HepG2 (cell line): ENCODE measurements around the gene TPM2. TPM values are rescaled to one million over a fixed set of nuclear protein-coding genes. Genes with fewer than 3 reads are reported as not detected.

ENCODE experiments used
- ATAC-seq: fragments of 200-7000 bp; cut with Tn5 transposase; 3 replicates; pipeline ENCODE4 v1.9.1; 2020; ENCODE audit warnings: mild to moderate bottlenecking, moderate library complexity
- BruUV-seq: library from RNA; stranded (reverse); fragments of 400-500 nt; replicated peaks from 2 replicates; lab custom pipeline; 2021; lab: Mats Ljungman, UMichigan
- CTCF ChIA-PET: fragments of 300-600 bp; formaldehyde crosslinking; extraction: SDS; loops from one replicate; lab custom pipeline; 2021; ENCODE audit warnings: low total read pairs, inconsistent platforms, low intra/inter-chr PET ratio; lab: Yijun Ruan, JAX
- POLR2A ChIA-PET: fragments of 350-600 bp; sonication (Branson Sonifier 250); formaldehyde crosslinking; loops from one replicate; lab custom pipeline; 2020; ENCODE audit warnings: antibody characterized with exemption, inconsistent platforms; lab: Yijun Ruan, JAX
- DNase-seq: peaks from one replicate; pipeline ENCODE4 v3.0.0-alpha.2; 2015; ENCODE audit warnings: low spot score
- FAIRE-seq: peaks from 3 replicates; lab custom pipeline; 2011; peaks lifted over from hg19 to GRCh38; lab: Jason Lieb, UNC
- H2AFZ ChIP-seq: one replicate; pipeline ENCODE4 v1.6.1; 2011; ENCODE audit warnings: low read length, inconsistent platforms
- H3K27ac ChIP-seq: fragments of 300-600 bp; 3 replicates; pipeline ENCODE4 v1.8.0; 2011; ENCODE audit warnings: mixed run types, mild to moderate bottlenecking, mixed read lengths, low read length, inconsistent platforms; ENCODE audit not compliant: insufficient read depth; ENCODE audit errors: extremely low read length
- H3K27me3 ChIP-seq, 2 experiments: fragments of 200-600 bp in 1 of 2; 2 replicates in 1 of 2; 3 replicates in 1 of 2; pipeline versions ENCODE4 v1.6.0 to v1.8.0; 2011; ENCODE audit warnings: low read length in 2 of 2, mild to moderate bottlenecking in 2 of 2, moderate library complexity in 2 of 2, inconsistent platforms in 1 of 2; ENCODE audit not compliant: insufficient read depth in 2 of 2, control insufficient read depth in 1 of 2
- H3K36me3 ChIP-seq, 2 experiments: fragments of 200-600 bp in 1 of 2; replicated peaks in 1 of 2; 2 replicates in 1 of 2; 3 replicates in 1 of 2; pipeline versions ENCODE4 v1.5.1 to v1.8.0; 2011; ENCODE audit warnings: low read length in 2 of 2, inconsistent platforms in 1 of 2; ENCODE audit not compliant: insufficient read depth in 2 of 2, control insufficient read depth in 1 of 2
- H3K4me1 ChIP-seq: 2 replicates; pipeline ENCODE4 v1.5.1; 2012; ENCODE audit warnings: low read length, inconsistent platforms; ENCODE audit not compliant: insufficient read depth
- H3K4me2 ChIP-seq: 2 replicates; pipeline ENCODE4 v1.6.0; 2011; ENCODE audit warnings: low read depth, low read length, inconsistent platforms
- H3K4me3 ChIP-seq, 3 experiments: fragments of 200-600 bp in 1 of 3; sonication (generic), shearing (Covaris generic) in 1 of 3; replicated peaks in 1 of 3; 2 replicates each; pipeline ENCODE4 v1.5.1; 2011 to 2016; ENCODE audit warnings: low read length in 3 of 3, inconsistent platforms in 2 of 3, low read depth in 2 of 3, mild to moderate bottlenecking in 2 of 3, control low read depth in 1 of 3, mixed read lengths in 1 of 3; ENCODE audit not compliant: insufficient read depth in 1 of 3
- H3K79me2 ChIP-seq: one replicate; pipeline ENCODE4 v1.6.1; 2011; ENCODE audit warnings: low read length, inconsistent platforms; ENCODE audit not compliant: insufficient read depth
- H3K9ac ChIP-seq: 2 replicates; pipeline ENCODE4 v1.6.0; 2011; ENCODE audit warnings: mild to moderate bottlenecking, low read depth, low read length, inconsistent platforms; ENCODE audit not compliant: insufficient read depth
- H3K9me3 ChIP-seq: 2 replicates; pipeline ENCODE4 v1.5.1; 2012; ENCODE audit warnings: mild to moderate bottlenecking, low read length
- H4K20me1 ChIP-seq: 2 replicates; pipeline ENCODE4 v1.6.0; 2011; ENCODE audit warnings: inconsistent platforms, mild to moderate bottlenecking, low read length, moderate library complexity; ENCODE audit not compliant: insufficient read depth
- NBN ChIP-seq: fragments of 450-650 bp; conservative IDR thresholded peaks from 2 replicates; pipeline ENCODE4 v1.6.1; 2017
- PHF8 ChIP-seq: sonication (generic); formaldehyde crosslinking; IDR thresholded peaks from 2 replicates; pipeline ENCODE4 v1.5.0; 2020; ENCODE audit warnings: missing genetic modification reagents
- PTBP1 ChIP-seq: fragments of 200-400 bp; formaldehyde crosslinking; IDR thresholded peaks from 2 replicates; pipeline ENCODE4 v1.6.1; 2018; ENCODE audit warnings: low read length, low read depth; ENCODE audit not compliant: poor library complexity, severe bottlenecking
- RFXAP ChIP-seq: sonication (generic); formaldehyde crosslinking; IDR thresholded peaks from 2 replicates; pipeline ENCODE4 v1.4.0; 2020; ENCODE audit warnings: missing genetic modification reagents, borderline replicate concordance
- SP1 ChIP-seq, 2 experiments: fragments of 450-650 bp in 1 of 2; sonication (generic) in 1 of 2; formaldehyde crosslinking in 1 of 2; IDR thresholded peaks; 2 replicates each; pipeline versions ENCODE4 v1.4.0 to v1.6.1; 2016 to 2020; ENCODE audit warnings: missing genetic modification reagents in 1 of 2
- SYNCRIP ChIP-seq: fragments of 200-400 bp; formaldehyde crosslinking; IDR thresholded peaks from 2 replicates; pipeline ENCODE4 v1.6.1; 2018; ENCODE audit warnings: mild to moderate bottlenecking, low read depth, low read length; ENCODE audit not compliant: insufficient read depth
- THRA ChIP-seq: sonication (generic); formaldehyde crosslinking; IDR thresholded peaks from 2 replicates; pipeline ENCODE4 v1.4.0; 2020; ENCODE audit warnings: missing genetic modification reagents, borderline replicate concordance
- ZBTB7B ChIP-seq: sonication (generic); formaldehyde crosslinking; IDR thresholded peaks from 2 replicates; pipeline ENCODE4 v1.4.0; 2020; ENCODE audit warnings: missing genetic modification reagents
- ZMYM2 ChIP-seq: sonication (generic); formaldehyde crosslinking; IDR thresholded peaks from 2 replicates; pipeline ENCODE4 v1.8.0; 2022; ENCODE audit warnings: mild to moderate bottlenecking, missing genetic modification reagents
- ZNF251 ChIP-seq: sonication (generic); formaldehyde crosslinking; IDR thresholded peaks from 2 replicates; pipeline ENCODE4 v1.9.0; 2021; ENCODE audit warnings: mild to moderate bottlenecking, missing genetic modification reagents
- ZNF569 ChIP-seq: sonication (generic); formaldehyde crosslinking; IDR thresholded peaks from 2 replicates; pipeline ENCODE4 v1.5.0; 2020; ENCODE audit warnings: mild to moderate bottlenecking, missing genetic modification reagents, moderate library complexity, borderline replicate concordance
- ZNF652 ChIP-seq: IDR thresholded peaks from 2 replicates; pipeline ENCODE4 v1.6.1; 2016; ENCODE audit warnings: low read depth, borderline replicate concordance
- WGBS: methylation state at CpG from one replicate; pipeline ENCODE4 v1.1.6; 2017; ENCODE audit warnings: low lambda C conversion rate; 5-methylcytosine and 5-hydroxymethylcytosine counted together
- in situ Hi-C: cut with HindIII; loops from 2 replicates; pipeline ENCODE4 v1.10.0; 2017; ENCODE audit warnings: low pct_unique_long_range_greater_than_20kb; ENCODE audit not compliant: extremely low pct_ligation_motif_present
- intact Hi-C: fragments of 100-400 bp; cut with micrococcal nuclease; formaldehyde crosslinking; loops from one replicate; pipeline ENCODE4 v1.10.0; 2022; ENCODE audit not compliant: unreplicated experiment
- polyA plus RNA-seq, 8 experiments: library from polyadenylated mRNA; depleted of rRNA in 3 of 8; stranded (reverse) in 7 of 8; unstranded in 1 of 8; fragments of >200 nt; fragmentation: Illumina TruSeq in 4 of 8; extraction: Trizol in 4 of 8; gene quantifications; 2 replicates each; pipeline versions ENCODE4 v1.2.1 to v1.2.3, GENCODE V29; 2011 to 2016; ENCODE audit warnings: low read depth in 4 of 8, missing spikeins in 1 of 8, mixed read lengths in 1 of 8; ENCODE audit not compliant: insufficient read depth in 1 of 8
- total RNA-seq, 5 experiments: library from RNA; depleted of rRNA; stranded (reverse); fragments of >200 nt; fragmentation: Illumina TruSeq; extraction: Trizol; gene quantifications; 2 replicates each; pipeline ENCODE4 v1.2.3, GENCODE V29; 2016; ENCODE audit warnings: low read depth in 1 of 5

Gene TPM2
- total and polyA plus RNA-seq, 2 of the 13 experiments (the other 11 are each of a cell fraction or from before 2014, with no cell fraction given): 3.1 to 10.7 TPM

- H4K20me1 ChIP-seq: no peaks in the 10 kb centered on the region
- TF ChIP-seq NBN: no peak
- no peak for TF ChIP-seq PHF8 (CRISPR knock-in tag)
- no peak for TF ChIP-seq ZNF652 (CRISPR knock-in tag)
- no peak for TF ChIP-seq RFXAP (CRISPR knock-in tag)
- no peak for TF ChIP-seq PTBP1
- no peak for TF ChIP-seq ZNF251 (CRISPR knock-in tag)
- TF ChIP-seq THRA (CRISPR knock-in tag): no peak
- no peak for TF ChIP-seq SP1 (IDR thresholded peaks at IDR 0.05)
- no peak for TF ChIP-seq SP1 (CRISPR knock-in tag; IDR thresholded peaks at IDR 0.05)
- TF ChIP-seq ZBTB7B (CRISPR knock-in tag): no peak
- TF ChIP-seq ZNF569 (CRISPR knock-in tag): no peak
- TF ChIP-seq ZMYM2 (CRISPR knock-in tag): no peak
- no peak for TF ChIP-seq SYNCRIP
- TF ChIP-seq, all 625 proteins: peak for 0
- Histone ChIP-seq H3K4me1 (peaks cover 13% of the 10 kb centered on the region), H3K4me2 (no peak overlapping the region), H3K27me3 (no peaks in the 10 kb centered on the region), H3K79me2 (no peaks in the 10 kb centered on the region), H3K9ac (no peak overlapping the region), H3K9me3 (no peaks in the 10 kb centered on the region), H2AFZ (no peak overlapping the region), H3K27ac (no peak overlapping the region), H3K4me3 (no peak overlapping the region), H3K36me3 (no peaks in the 10 kb centered on the region)
- 82% methylated on average over 5 of the region's 5 CpGs for WGBS
- intact Hi-C loops: no loop called here
- FAIRE-seq: no peak
- no peak for ATAC-seq
- BruUV-seq: no TSS peak
- in situ Hi-C loops: no loop called here
- DNase-seq: no peak
- ChIA-PET CTCF (no interaction called here), POLR2A (interaction anchor here (0.8 to 0.9 kb wide), 2 partner anchors 9 to 20 kb away, joined by 3 read pairs; no protein-coding TSS in a partner anchor)
Observed at GRCh38 chr9:35679091-35679490, 10.6 kb downstream of the TPM2 start.
